AG04449 (cell line): Measurements from ENCODE around the gene GALNT2.

ENCODE experiments used
- CTCF ChIA-PET: fragments of 350-600 bp; formaldehyde crosslinking; extraction: SDS; loops from one replicate; lab custom pipeline; 2021; ENCODE audit warnings: antibody characterized with exemption; lab: Yijun Ruan, JAX
- POLR2A ChIA-PET: fragments of 400-600, 350-600 bp; formaldehyde crosslinking; extraction: SDS; loops from one replicate; lab custom pipeline; 2020; ENCODE audit warnings: antibody characterized with exemption, inconsistent platforms; lab: Yijun Ruan, JAX
- DNase-seq: peaks from one replicate; pipeline ENCODE4 v3.0.0-alpha.2; 2010; ENCODE audit warnings: low read depth, low spot score
- H3K4me3 ChIP-seq: 2 replicates; pipeline ENCODE4 v1.5.1; 2011; ENCODE audit warnings: low read depth, mild to moderate bottlenecking, control low read depth, low read length
- CTCF ChIP-seq: IDR thresholded peaks from one replicate; pipeline ENCODE4 v1.5.1; 2011; ENCODE audit warnings: mild to moderate bottlenecking, moderate library complexity, low read length, control low read depth, inconsistent platforms; ENCODE audit not compliant: insufficient read depth; ENCODE audit errors: missing control alignments

The GALNT2 gene

GRCh38 chr1:230322421-230322756 is 255.4 kb downstream of the GALNT2 start:
- H3K4me3 ChIP-seq, result no peak overlapping the region
- POLR2A ChIA-PET, result no interaction called here
- no peak for DNase-seq
- no peak for TF ChIP-seq CTCF
- CTCF ChIA-PET, result no interaction called here

GRCh38 chr1:230322967-230323547 is 256.0 kb downstream of the GALNT2 start:
- H3K4me3 ChIP-seq, result no peak overlapping the region
- no peak for DNase-seq
- CTCF ChIA-PET, result no interaction called here
- no peak for TF ChIP-seq CTCF
- POLR2A ChIA-PET, result no interaction called here

- CTCF ChIA-PET, result no interaction called here
- no peak for TF ChIP-seq CTCF
- no peak overlapping the region for H3K4me3 ChIP-seq
- POLR2A ChIA-PET, result no interaction called here
- no peak for DNase-seq
Observed at GRCh38 chr1:230323686-230324085, 256.6 kb downstream of the GALNT2 start.

GRCh38 chr1:230326971-230327891 is 260.2 kb downstream of the GALNT2 start:
- CTCF ChIA-PET, result interaction anchor here (1.3 kb wide), 1 partner anchor 16 kb away, joined by 3 read pairs; no protein-coding TSS in a partner anchor
- no peak overlapping the region for H3K4me3 ChIP-seq
- TF ChIP-seq CTCF, result no peak
- DNase-seq, result no peak
- POLR2A ChIA-PET, result no interaction called here

GRCh38 chr1:230327892-230328284 is 260.9 kb downstream of the GALNT2 start:
- no peak for DNase-seq
- H3K4me3 ChIP-seq, result no peak overlapping the region
- POLR2A ChIA-PET, result no interaction called here
- CTCF ChIA-PET, result no interaction called here
- TF ChIP-seq CTCF, result no peak

GRCh38 chr1:230328342-230329015 is 261.4 kb downstream of the GALNT2 start:
- no peak for TF ChIP-seq CTCF
- DNase-seq, result no peak
- no peak overlapping the region for H3K4me3 ChIP-seq
- CTCF ChIA-PET, result no interaction called here
- POLR2A ChIA-PET, result no interaction called here
